ENCODE data around the gene FXYD3.

FXYD3 gene

GRCh38 chr19:35115177-35115951 lies at the start of gene FXYD3:
Gene FXYD3, plus strand, starts transcription at chr19:35115823. Its CDS starts 3,554 bp downstream, at chr19:35119377.
- Histone ChIP-seq H3K27ac (ENCODE audit: low read length) (no peak within 1 kb of the TSS), H3K9me3 (ENCODE audit: insufficient read depth, low read depth, low read length) (no peaks in the 10 kb centered on the region), H3K4me1 (ENCODE audit: insufficient read depth, low read length) (peaks cover 5% of the 10 kb centered on the region; the same call in 1 of the 2 replicates), H3K27me3 (ENCODE audit: insufficient read depth, low read length) (no peaks in the 10 kb centered on the region; the same call in 1 of the 2 replicates), H3K9ac (ENCODE audit: low read depth, low read length) (no peak within 1 kb of the TSS), H3K4me3 (ENCODE audit: low read length) (peak within 1 kb of the TSS; percentile 67), H3K36me3 (ENCODE audit: insufficient read depth, low read depth, low read length) (no peaks in the 10 kb centered on the region)

- Histone ChIP-seq H3K4me1 (ENCODE audit: insufficient read depth, low read length) (peaks cover 14% of the 10 kb centered on the region; the same call in 1 of the 2 replicates), H3K36me3 (ENCODE audit: insufficient read depth, low read depth, low read length) (no peaks in the 10 kb centered on the region), H3K9ac (ENCODE audit: low read depth, low read length) (no peak overlapping the region; the same call in 1 of the 2 replicates), H3K4me3 (ENCODE audit: low read length) (no peak overlapping the region), H3K27ac (ENCODE audit: low read length) (no peak overlapping the region), H3K27me3 (ENCODE audit: insufficient read depth, low read length) (peaks cover 9% of the 10 kb centered on the region; the same call in 1 of the 2 replicates), H3K9me3 (ENCODE audit: insufficient read depth, low read depth, low read length) (peaks cover 3% of the 10 kb centered on the region; the same call in 1 of the 2 replicates)
Measured at GRCh38 chr19:35066121-35066520, 49.5 kb upstream of the FXYD3 start.

GRCh38 chr19:35066691-35067563 lies 48.7 kb upstream of the FXYD3 start:
- peak overlapping the region; percentile 48; the same call in 1 of the 2 replicates for H3K4me3 ChIP-seq (ENCODE audit: low read length)

GRCh38 chr19:35068941-35069634 lies 46.5 kb upstream of the FXYD3 start:
- Histone ChIP-seq H3K4me1 (ENCODE audit: insufficient read depth, low read length) (peaks cover 14% of the 10 kb centered on the region; the same call in 1 of the 2 replicates), H3K4me3 (ENCODE audit: low read length) (peak overlapping the region; percentile 53; the same call in 1 of the 2 replicates), H3K27ac (ENCODE audit: low read length) (peak overlapping the region; percentile 95), H3K9me3 (ENCODE audit: insufficient read depth, low read depth, low read length) (peaks cover 3% of the 10 kb centered on the region; the same call in 1 of the 2 replicates), H3K27me3 (ENCODE audit: insufficient read depth, low read length) (no peaks in the 10 kb centered on the region; the same call in 1 of the 2 replicates), H3K36me3 (ENCODE audit: insufficient read depth, low read depth, low read length) (no peaks in the 10 kb centered on the region), H3K9ac (ENCODE audit: low read depth, low read length) (peak overlapping the region; percentile 83)

More at GRCh38 chr19:35066691-35067563, 48.7 kb upstream of the FXYD3 start:
- Histone ChIP-seq H3K4me1 (ENCODE audit: insufficient read depth, low read length) (peaks cover 14% of the 10 kb centered on the region; the same call in 1 of the 2 replicates), H3K9ac (ENCODE audit: low read depth, low read length) (peak overlapping the region; percentile 23; the same call in 1 of the 2 replicates), H3K27me3 (ENCODE audit: insufficient read depth, low read length) (peaks cover 9% of the 10 kb centered on the region; the same call in 1 of the 2 replicates), H3K9me3 (ENCODE audit: insufficient read depth, low read depth, low read length) (peaks cover 3% of the 10 kb centered on the region; the same call in 1 of the 2 replicates), H3K27ac (ENCODE audit: low read length) (peak overlapping the region; percentile 31), H3K36me3 (ENCODE audit: insufficient read depth, low read depth, low read length) (no peaks in the 10 kb centered on the region)

- Histone ChIP-seq H3K27ac (ENCODE audit: low read length) (peak overlapping the region; percentile 95), H3K9me3 (ENCODE audit: insufficient read depth, low read depth, low read length) (peaks cover 3% of the 10 kb centered on the region; the same call in 1 of the 2 replicates), H3K36me3 (ENCODE audit: insufficient read depth, low read depth, low read length) (no peaks in the 10 kb centered on the region), H3K4me1 (ENCODE audit: insufficient read depth, low read length) (peaks cover 14% of the 10 kb centered on the region; the same call in 1 of the 2 replicates), H3K4me3 (ENCODE audit: low read length) (no peak overlapping the region), H3K27me3 (ENCODE audit: insufficient read depth, low read length) (no peaks in the 10 kb centered on the region), H3K9ac (ENCODE audit: low read depth, low read length) (no peak overlapping the region)
Measured at GRCh38 chr19:35069696-35070095, 45.9 kb upstream of the FXYD3 start.

GRCh38 chr19:35070471-35070870 lies 45.2 kb upstream of the FXYD3 start:
- Histone ChIP-seq H3K27me3 (ENCODE audit: insufficient read depth, low read length) (no peaks in the 10 kb centered on the region), H3K4me1 (ENCODE audit: insufficient read depth, low read length) (peaks cover 14% of the 10 kb centered on the region; the same call in 1 of the 2 replicates), H3K9me3 (ENCODE audit: insufficient read depth, low read depth, low read length) (peaks cover 3% of the 10 kb centered on the region; the same call in 1 of the 2 replicates), H3K4me3 (ENCODE audit: low read length) (no peak overlapping the region), H3K27ac (ENCODE audit: low read length) (no peak overlapping the region), H3K36me3 (ENCODE audit: insufficient read depth, low read depth, low read length) (no peaks in the 10 kb centered on the region), H3K9ac (ENCODE audit: low read depth, low read length) (no peak overlapping the region)

GRCh38 chr19:35073516-35073915 lies 42.1 kb upstream of the FXYD3 start:
- H3K27ac ChIP-seq (ENCODE audit: low read length), result no peak overlapping the region
- H3K4me1 ChIP-seq (ENCODE audit: insufficient read depth, low read length), result peaks cover 11% of the 10 kb centered on the region; the same call in 1 of the 2 replicates
- H3K36me3 ChIP-seq (ENCODE audit: insufficient read depth, low read depth, low read length), result no peaks in the 10 kb centered on the region
- H3K9ac ChIP-seq (ENCODE audit: low read depth, low read length), result no peak overlapping the region
- H3K4me3 ChIP-seq (ENCODE audit: low read length), result no peak overlapping the region
- H3K9me3 ChIP-seq (ENCODE audit: insufficient read depth, low read depth, low read length), result peaks cover 3% of the 10 kb centered on the region; the same call in 1 of the 2 replicates
- H3K27me3 ChIP-seq (ENCODE audit: insufficient read depth, low read length), result no peaks in the 10 kb centered on the region; the same call in 1 of the 2 replicates

GRCh38 chr19:35073941-35074340 lies 41.7 kb upstream of the FXYD3 start:
- H3K27me3 ChIP-seq (ENCODE audit: insufficient read depth, low read length), result no peaks in the 10 kb centered on the region; the same call in 1 of the 2 replicates
- H3K4me1 ChIP-seq (ENCODE audit: insufficient read depth, low read length), result peaks cover 7% of the 10 kb centered on the region; the same call in 1 of the 2 replicates
- no peaks in the 10 kb centered on the region for H3K36me3 ChIP-seq (ENCODE audit: insufficient read depth, low read depth, low read length)

GRCh38 chr19:35074426-35075201 lies 41.0 kb upstream of the FXYD3 start:
- Histone ChIP-seq H3K27me3 (ENCODE audit: insufficient read depth, low read length) (no peaks in the 10 kb centered on the region; the same call in 1 of the 2 replicates), H3K4me1 (ENCODE audit: insufficient read depth, low read length) (peaks cover under 1% of the 10 kb centered on the region; the same call in 1 of the 2 replicates), H3K9ac (ENCODE audit: low read depth, low read length) (no peak overlapping the region), H3K36me3 (ENCODE audit: insufficient read depth, low read depth, low read length) (no peaks in the 10 kb centered on the region), H3K4me3 (ENCODE audit: low read length) (no peak overlapping the region), H3K9me3 (ENCODE audit: insufficient read depth, low read depth, low read length) (peaks cover 3% of the 10 kb centered on the region; the same call in 1 of the 2 replicates), H3K27ac (ENCODE audit: low read length) (no peak overlapping the region)

More at GRCh38 chr19:35073941-35074340, 41.7 kb upstream of the FXYD3 start:
- H3K27ac ChIP-seq (ENCODE audit: low read length), result no peak overlapping the region
- peaks cover 3% of the 10 kb centered on the region; the same call in 1 of the 2 replicates for H3K9me3 ChIP-seq (ENCODE audit: insufficient read depth, low read depth, low read length)
- H3K4me3 ChIP-seq (ENCODE audit: low read length), result no peak overlapping the region
- H3K9ac ChIP-seq (ENCODE audit: low read depth, low read length), result no peak overlapping the region
